Activated CD4-positive, alpha-beta T cell treated with anti-CD3 and anti-CD28 coated beads, Interleukin-2, amount 10 ng/mL, durations not matched to agents 24 days and 14 days (primary cell): Measurements from ENCODE around the gene SENP8. TPM values are rescaled to one million over a fixed set of nuclear protein-coding genes. Genes with fewer than 3 reads are reported as not detected.
A peak's percentile ranks its signal among the peaks of the same experiment; 100 is the strongest.
"Not testable (repeated sequence)": the region's sequence is repeated elsewhere in the genome, so short reads cannot be mapped to it uniquely, and the experiment has no call there.

Experiments used
- DNase-seq: peaks from one replicate; pipeline ENCODE4 v3.0.0; 2022
- H3K27ac Mint-ChIP-seq: one replicate; pipeline ENCODE4 v1.8.0; 2022; ENCODE audit warnings: mild to moderate bottlenecking, mixed read lengths
- H3K27me3 Mint-ChIP-seq: one replicate; pipeline ENCODE4 v1.8.0; 2022; ENCODE audit warnings: mixed read lengths
- H3K36me3 Mint-ChIP-seq: one replicate; pipeline ENCODE4 v1.8.0; 2022; ENCODE audit warnings: low read depth, mild to moderate bottlenecking, mixed read lengths
- H3K4me1 Mint-ChIP-seq: one replicate; pipeline ENCODE4 v1.8.0; 2021; ENCODE audit warnings: mixed read lengths
- H3K4me3 Mint-ChIP-seq: one replicate; pipeline ENCODE4 v1.8.0; 2022; ENCODE audit warnings: mild to moderate bottlenecking, moderate library complexity, mixed read lengths
- H3K9me3 Mint-ChIP-seq: one replicate; pipeline ENCODE4 v1.8.0; 2021; ENCODE audit warnings: mixed read lengths
- intact Hi-C: fragments of 100-400 bp; cut with micrococcal nuclease; formaldehyde crosslinking; loops from one replicate; pipeline ENCODE4 v1.15.1; 2023
- total RNA-seq: library from RNA; stranded (reverse); gene quantifications from 2 replicates; pipeline ENCODE4 v1.2.3, GENCODE V29; 2022

SENP8 gene
- 1.5 and 1.7 TPM in 2 replicates for total RNA-seq

DNA sequence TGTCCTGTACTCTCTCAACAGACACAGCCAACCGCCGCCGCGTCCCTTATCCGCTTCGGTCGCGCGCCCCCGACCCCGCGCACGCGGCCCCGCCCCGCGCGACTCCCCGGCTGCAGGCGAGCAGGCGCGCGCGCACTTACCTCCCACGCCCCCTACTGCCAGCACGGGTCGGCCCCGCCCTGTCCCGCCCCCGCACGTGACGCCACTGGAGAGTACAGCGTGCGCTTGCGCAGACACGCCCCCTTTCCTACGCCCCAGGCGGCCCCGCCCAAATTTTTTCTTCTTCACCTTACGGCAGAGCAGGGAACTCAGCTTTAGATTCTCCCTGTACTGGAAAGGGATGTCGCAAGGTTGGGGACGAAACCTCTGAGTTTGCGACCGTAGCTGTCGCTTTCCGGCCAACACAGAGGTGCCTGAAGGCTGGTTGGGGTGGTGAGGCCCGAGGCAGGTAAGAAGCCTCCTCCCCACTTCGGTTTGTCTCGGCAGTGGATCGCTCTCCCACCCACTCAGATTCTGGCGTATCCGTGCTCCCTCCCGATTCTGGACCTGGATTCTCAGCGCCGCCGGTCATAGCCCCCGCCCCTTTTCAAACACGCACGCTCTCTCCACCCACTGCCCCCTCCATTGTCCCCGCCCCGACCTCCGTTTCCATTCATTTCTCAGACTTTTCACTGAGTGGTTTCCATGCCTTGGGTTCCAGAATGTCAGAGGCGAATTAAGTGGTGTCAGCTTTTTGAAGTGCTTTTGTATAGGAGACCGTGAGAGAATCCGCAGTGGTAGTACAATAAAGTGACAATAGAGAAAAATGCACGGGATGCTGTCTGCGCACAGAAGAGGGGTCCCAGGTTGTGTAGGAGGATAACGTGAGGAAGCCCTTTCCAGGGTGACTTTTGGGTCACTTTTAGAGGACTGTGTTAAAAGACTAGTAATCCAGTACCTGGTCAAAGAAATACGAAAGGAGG, at the start of gene SENP8, which contains the start of gene MYO9A:
Gene SENP8, plus strand, starts transcription at position 387 of the 962 bp plus-strand sequence. CDS start 21,221 bp downstream, outside the sequence.
Gene MYO9A, minus strand, starts transcription at position 134 of the 962 bp plus-strand sequence. CDS start 71,587 bp downstream, outside the sequence.
- Mint-ChIP-seq H3K9me3 (no peaks in the 10 kb centered on the region), H3K27ac (peak within 1 kb of the TSS; percentile 99), H3K27me3 (peaks cover 15% of the 10 kb centered on the region), H3K4me3 (peak within 1 kb of the TSS; percentile 95), H3K4me1 (peaks cover 24% of the 10 kb centered on the region), H3K36me3 (no peaks in the 10 kb centered on the region)
- DNase-seq = peak; percentile 98
- intact Hi-C loops = loop anchor here (1.0 to 10.0 kb wide), 7 partner anchors 38 to 1877 kb away; partner anchors contain the start of genes ADPGK, ARIH1, BBS4 and HIGD2B

DNA sequence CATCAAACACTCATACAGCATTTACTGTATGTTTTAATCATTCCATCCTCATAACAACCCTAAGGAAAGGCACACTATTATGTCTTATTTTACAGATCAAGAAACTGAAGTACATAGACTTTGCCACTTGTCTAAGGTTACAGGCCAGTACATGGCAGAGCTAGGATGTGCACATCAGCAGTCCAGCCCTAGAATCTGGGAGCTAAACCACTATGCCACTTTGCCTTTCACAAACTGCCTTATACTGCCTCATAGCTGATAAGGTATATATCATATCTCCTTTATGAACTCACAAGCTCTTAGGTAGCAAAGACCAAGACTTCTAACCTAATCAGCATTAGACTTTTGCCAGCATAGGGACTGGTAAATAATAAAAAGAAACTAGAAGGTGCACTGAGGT, 49.3 kb upstream of the SENP8 start:
- H3K4me1 Mint-ChIP-seq = no peaks in the 10 kb centered on the region
- H3K36me3 Mint-ChIP-seq = no peaks in the 10 kb centered on the region
- H3K27ac Mint-ChIP-seq = no peak overlapping the region
- no peaks in the 10 kb centered on the region for H3K27me3 Mint-ChIP-seq
- H3K4me3 Mint-ChIP-seq = no peak overlapping the region
- peaks cover 4% of the 10 kb centered on the region for H3K9me3 Mint-ChIP-seq
- DNase-seq = no peak
- intact Hi-C loops = no loop called here

DNA sequence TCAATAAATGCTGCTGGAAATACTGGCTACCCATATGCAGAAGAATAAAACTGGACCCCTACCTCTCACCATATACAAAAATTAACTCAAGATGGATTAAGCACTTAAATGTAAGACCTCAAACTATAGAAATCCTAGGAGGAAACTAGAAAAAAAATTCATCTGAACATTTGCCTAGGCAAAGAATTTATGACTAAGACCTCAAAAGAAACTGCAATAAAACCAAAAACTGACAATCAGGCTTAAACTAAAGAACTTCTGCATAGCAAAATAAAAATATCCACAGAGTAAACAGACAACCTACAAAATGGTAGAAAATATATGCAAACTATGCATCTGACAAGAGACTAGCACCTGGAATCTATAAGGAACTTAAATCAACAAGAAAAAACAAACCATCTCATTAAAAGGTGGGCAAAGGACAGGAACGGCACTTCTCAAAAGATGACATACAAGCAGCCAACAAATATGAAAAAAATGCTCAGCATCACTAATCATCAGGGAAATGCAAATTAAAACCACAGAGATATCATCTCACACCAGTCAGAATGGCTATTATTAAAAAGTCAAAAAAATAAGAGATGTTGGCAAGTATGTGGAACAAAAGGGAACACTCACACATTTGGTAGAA, 47.3 kb upstream of the SENP8 start:
- no peak overlapping the region for H3K27ac Mint-ChIP-seq

DNA sequence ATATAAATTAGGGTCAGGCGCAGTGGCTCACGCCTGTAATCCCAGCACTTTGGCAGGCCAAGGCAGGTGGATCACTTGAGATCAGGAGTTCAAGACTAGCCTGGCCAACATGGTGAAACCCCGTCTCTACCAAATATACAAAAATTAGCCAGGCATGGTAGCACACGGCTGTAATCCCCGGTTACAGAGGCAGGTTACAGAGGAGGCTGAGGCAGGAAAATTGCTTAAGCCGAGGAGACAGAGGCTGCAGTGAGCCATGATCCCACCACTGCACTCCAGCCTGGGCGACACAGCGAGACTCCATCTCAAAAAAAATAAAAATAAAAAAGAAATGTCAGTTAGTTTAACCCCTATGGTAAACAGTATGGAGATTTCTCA, 46.8 kb upstream of the SENP8 start:
- H3K9me3 Mint-ChIP-seq, H3K36me3 Mint-ChIP-seq, DNase-seq, H3K4me1 Mint-ChIP-seq, H3K27me3 Mint-ChIP-seq, H3K4me3 Mint-ChIP-seq, H3K27ac Mint-ChIP-seq, intact Hi-C loops: not testable (repeated sequence)

More for the DNA sequence above, 47.3 kb upstream of the SENP8 start:
- intact Hi-C loops = no loop called here
- Mint-ChIP-seq H3K9me3 (no peaks in the 10 kb centered on the region), H3K27me3 (no peaks in the 10 kb centered on the region), H3K4me1 (no peaks in the 10 kb centered on the region), H3K36me3 (no peaks in the 10 kb centered on the region), H3K4me3 (no peak overlapping the region)
- DNase-seq = no peak

DNA sequence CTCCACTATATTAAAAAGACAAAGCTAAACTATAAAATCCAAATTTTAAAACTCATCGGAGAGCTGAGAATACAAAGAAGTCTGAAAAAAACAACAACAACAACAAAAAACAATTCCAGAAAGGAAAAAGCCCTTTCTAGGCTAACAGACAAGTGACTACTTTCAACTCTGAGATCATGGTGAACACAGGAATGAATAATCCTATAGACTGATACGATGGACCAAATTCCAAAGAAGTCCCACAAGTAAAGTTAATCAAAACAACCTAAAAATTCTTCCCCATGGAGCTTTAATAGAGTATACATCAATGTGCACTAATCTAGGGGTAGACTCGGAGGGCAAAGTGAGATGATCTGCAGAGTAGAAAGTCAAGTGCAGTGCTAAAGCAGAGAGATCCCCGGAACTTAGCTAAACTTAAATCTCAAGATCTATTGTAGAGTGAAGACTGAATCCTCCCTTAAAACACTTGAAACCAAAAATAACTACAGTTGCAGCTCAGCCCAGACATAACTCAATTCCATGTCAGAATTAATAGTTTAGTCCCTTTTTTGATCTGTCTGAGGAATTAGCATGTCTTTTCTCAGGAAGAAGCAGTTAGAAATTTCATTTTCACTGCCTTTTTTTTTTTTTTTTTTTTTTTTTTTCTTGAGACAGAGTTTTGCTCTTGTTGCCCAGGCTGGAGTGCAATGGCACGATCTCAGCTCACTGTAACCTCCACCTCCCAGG, 43.7 kb upstream of the SENP8 start:
- H3K4me3 Mint-ChIP-seq = no peak overlapping the region
- peaks cover 4% of the 10 kb centered on the region for H3K4me1 Mint-ChIP-seq
- no peaks in the 10 kb centered on the region for H3K9me3 Mint-ChIP-seq
- intact Hi-C loops = no loop called here
- H3K27me3 Mint-ChIP-seq = no peaks in the 10 kb centered on the region
- H3K27ac Mint-ChIP-seq = no peak overlapping the region
- H3K36me3 Mint-ChIP-seq = no peaks in the 10 kb centered on the region
- DNase-seq = no peak

DNA sequence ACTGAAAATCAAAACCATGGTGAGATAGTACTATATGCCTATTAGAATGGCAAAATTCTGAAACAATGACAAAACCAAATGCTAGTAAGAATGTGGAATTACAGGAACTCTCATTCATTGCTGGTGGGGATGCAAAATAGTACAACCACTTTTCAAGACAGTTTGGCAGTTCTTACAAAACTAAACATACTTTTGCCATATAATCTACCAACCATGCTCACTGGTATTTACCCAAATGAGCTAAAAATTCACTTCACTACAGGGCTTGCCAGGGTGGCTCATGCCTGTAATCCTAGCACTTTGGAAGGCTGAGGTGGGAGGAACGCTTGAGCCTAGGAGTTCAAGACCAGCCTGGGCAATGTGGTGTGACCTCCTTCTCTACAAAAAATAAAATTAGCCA, 40.3 kb upstream of the SENP8 start:
- H3K4me3 Mint-ChIP-seq = no peak overlapping the region
- no peak for DNase-seq
- no peaks in the 10 kb centered on the region for H3K36me3 Mint-ChIP-seq
- peaks cover 6% of the 10 kb centered on the region for H3K9me3 Mint-ChIP-seq
- H3K4me1 Mint-ChIP-seq = peaks cover 4% of the 10 kb centered on the region
- H3K27ac Mint-ChIP-seq = no peak overlapping the region
- H3K27me3 Mint-ChIP-seq = peaks cover 2% of the 10 kb centered on the region
- intact Hi-C loops = no loop called here

DNA sequence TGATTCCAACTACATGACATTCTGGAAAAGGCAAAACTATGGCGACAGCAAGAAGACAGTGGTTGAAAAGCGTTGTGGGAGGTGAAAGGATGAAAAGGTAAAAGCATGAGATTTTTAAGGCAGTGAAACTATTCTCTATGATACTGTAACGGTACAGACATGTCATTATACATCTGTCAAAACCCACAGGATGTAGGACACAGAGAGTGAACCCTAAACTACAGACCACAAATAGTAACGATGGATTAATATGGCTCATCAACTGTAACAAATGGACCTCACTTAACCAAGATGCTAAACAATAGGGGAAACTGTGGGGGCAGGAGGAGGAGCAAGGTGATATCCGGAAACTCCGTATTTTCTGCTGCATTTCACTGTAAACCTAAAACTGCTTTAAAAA, 39.3 kb upstream of the SENP8 start:
- Mint-ChIP-seq H3K27ac (no peak overlapping the region), H3K27me3 (peaks cover 2% of the 10 kb centered on the region), H3K9me3 (peaks cover 11% of the 10 kb centered on the region), H3K4me3 (no peak overlapping the region), H3K36me3 (no peaks in the 10 kb centered on the region), H3K4me1 (peaks cover 4% of the 10 kb centered on the region)
- DNase-seq = no peak
- intact Hi-C loops = no loop called here

DNA sequence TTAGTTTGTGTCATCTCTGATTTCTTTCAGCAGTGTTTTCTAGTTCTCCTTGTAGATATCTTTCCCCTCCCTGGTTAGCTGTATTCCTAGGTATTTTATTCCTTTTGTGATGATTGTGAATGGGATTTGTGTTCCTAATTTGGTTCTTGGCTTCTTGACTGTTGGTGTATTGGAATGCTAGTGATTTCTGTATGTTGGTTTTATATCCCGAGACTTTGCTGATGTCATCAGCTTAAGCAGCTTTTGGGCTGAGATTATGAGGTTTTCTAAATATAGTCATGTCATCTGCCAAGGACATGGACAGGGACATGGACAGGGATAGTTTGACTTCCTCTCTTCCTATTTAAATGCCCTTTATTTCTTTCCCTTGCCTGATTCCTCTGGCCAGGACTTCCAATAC, 36.0 kb upstream of the SENP8 start:
- H3K27ac Mint-ChIP-seq = no peak overlapping the region
- H3K9me3 Mint-ChIP-seq = peaks cover 11% of the 10 kb centered on the region
- H3K4me3 Mint-ChIP-seq = no peak overlapping the region
- intact Hi-C loops = no loop called here
- H3K4me1 Mint-ChIP-seq = peaks cover 4% of the 10 kb centered on the region
- H3K36me3 Mint-ChIP-seq = no peaks in the 10 kb centered on the region
- no peak for DNase-seq
- peaks cover 2% of the 10 kb centered on the region for H3K27me3 Mint-ChIP-seq

DNA sequence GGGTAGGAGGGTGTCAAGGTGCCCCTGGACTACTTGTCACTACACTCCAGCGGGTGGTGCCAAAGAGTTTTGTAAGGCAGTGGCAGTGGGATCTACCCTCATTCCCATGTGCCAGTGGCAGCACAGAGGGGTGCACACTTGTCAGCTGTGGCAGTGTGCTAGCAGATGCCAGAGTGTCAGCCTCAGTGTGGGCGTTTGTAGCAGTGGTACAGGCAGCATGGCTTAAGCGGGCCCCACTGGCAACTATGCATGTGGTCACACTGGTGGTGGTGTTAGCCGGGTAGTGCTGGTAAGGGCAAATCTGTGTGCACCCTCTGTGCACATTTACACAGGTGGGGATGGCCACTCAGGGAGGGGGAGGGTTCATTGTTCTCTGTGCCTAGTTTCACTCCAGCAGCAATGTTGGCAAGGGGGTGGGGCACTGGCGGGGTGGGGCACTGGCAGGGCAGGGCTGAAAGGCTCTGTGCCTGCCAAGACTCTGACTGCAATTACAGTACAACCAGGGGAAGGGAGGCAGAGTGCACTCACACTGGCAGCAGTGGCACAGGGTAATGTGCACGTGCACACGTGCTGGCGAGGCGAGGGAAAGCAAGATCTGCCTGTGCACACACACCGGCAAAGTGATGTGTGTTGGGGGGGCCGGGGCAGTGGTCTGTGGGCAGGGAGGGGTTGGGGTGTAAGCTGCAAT, 32.0 kb upstream of the SENP8 start:
- intact Hi-C loops = no loop called here
- peaks cover 17% of the 10 kb centered on the region for H3K9me3 Mint-ChIP-seq
- peaks cover 4% of the 10 kb centered on the region for H3K36me3 Mint-ChIP-seq
- DNase-seq = no peak
- no peak overlapping the region for H3K27ac Mint-ChIP-seq
- H3K27me3 Mint-ChIP-seq = peaks cover 2% of the 10 kb centered on the region
- no peak overlapping the region for H3K4me3 Mint-ChIP-seq
- H3K4me1 Mint-ChIP-seq = no peaks in the 10 kb centered on the region

DNA sequence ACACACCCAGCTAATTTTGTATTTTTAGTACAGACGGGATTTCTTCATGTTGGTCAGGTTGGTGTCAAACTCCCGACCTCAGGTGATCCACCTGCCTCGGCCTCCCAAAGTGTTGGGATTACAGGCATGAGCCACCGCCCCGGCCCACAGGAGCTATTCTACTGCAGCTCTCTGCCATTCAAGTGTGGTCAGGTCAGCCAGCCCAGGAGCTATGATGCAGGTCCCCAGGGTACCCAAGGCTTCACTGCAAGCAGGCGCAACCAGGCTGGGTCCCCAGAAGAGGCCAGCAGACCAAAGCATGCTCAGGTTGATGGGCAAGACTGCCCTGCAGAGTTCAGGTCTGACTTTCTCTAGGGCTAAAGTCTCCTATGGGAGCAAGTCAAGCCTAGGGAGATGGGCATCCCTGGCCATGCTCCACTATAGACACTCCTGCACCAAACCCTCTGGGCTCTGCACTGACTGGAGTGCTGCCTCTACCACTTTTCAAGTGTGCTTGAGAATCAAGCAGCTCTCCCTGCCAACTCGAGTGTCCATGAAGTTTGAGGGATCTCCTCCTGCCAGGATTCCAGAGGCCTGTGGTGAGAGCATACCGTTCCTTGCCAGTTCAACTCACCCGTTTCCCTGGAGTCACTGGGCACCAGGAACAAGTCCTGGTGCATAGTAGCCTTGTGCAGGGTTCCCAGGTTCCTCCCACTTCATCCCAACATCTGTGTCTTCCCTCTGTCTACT, 31.1 kb upstream of the SENP8 start:
- H3K27me3 Mint-ChIP-seq = peaks cover 2% of the 10 kb centered on the region
- DNase-seq = no peak
- H3K9me3 Mint-ChIP-seq = peaks cover 16% of the 10 kb centered on the region
- H3K4me3 Mint-ChIP-seq = no peak overlapping the region
- H3K4me1 Mint-ChIP-seq = no peaks in the 10 kb centered on the region
- H3K27ac Mint-ChIP-seq = no peak overlapping the region
- peaks cover 6% of the 10 kb centered on the region for H3K36me3 Mint-ChIP-seq
- intact Hi-C loops = no loop called here

DNA sequence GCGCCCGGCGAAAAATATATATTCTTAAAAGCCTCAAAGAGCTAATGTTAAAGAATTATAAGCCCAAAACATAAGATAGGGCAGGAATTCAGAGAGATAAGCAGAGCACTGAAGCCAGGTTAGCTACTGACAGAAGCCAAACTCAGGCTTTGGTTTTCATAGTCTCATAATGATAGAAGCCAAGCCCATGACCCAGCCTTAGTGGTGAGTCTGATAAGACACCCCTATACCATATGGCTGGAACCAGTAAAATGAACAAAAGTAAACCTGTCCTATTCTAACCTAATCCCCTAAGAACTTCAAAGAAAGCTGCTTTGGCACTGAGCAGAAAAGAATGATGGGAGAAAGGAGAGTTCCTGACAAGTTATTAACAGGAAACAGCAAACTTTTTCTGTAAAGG, 26.2 kb upstream of the SENP8 start:
- H3K9me3 Mint-ChIP-seq = peaks cover 6% of the 10 kb centered on the region
- H3K4me3 Mint-ChIP-seq = no peak overlapping the region
- intact Hi-C loops = no loop called here
- no peak for DNase-seq
- H3K27ac Mint-ChIP-seq = no peak overlapping the region
- no peaks in the 10 kb centered on the region for H3K4me1 Mint-ChIP-seq
- H3K36me3 Mint-ChIP-seq = peaks cover 6% of the 10 kb centered on the region
- no peaks in the 10 kb centered on the region for H3K27me3 Mint-ChIP-seq

DNA sequence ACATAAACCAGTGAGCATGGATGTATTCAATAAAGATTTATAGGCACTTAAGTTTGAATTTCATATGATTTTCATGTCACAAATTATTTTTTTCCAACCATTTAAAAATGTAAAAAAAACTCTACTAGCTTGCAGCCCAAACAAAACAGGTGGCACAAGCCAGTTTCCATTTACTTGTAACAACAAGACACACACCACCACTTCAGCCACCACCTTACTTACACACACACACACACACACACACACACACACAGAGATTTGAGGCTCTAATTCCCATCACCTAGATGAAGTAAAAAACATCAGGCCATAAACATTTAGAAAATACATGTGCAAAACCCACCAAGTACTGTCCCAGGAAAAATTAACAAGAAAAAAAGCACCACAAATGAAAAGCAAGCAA, 25.5 kb upstream of the SENP8 start:
- no peak for DNase-seq
- H3K36me3 Mint-ChIP-seq = peaks cover 3% of the 10 kb centered on the region
- peaks cover 3% of the 10 kb centered on the region for H3K9me3 Mint-ChIP-seq
- no peak overlapping the region for H3K27ac Mint-ChIP-seq
- intact Hi-C loops = no loop called here
- H3K4me1 Mint-ChIP-seq = no peaks in the 10 kb centered on the region
- H3K4me3 Mint-ChIP-seq = no peak overlapping the region
- H3K27me3 Mint-ChIP-seq = no peaks in the 10 kb centered on the region

DNA sequence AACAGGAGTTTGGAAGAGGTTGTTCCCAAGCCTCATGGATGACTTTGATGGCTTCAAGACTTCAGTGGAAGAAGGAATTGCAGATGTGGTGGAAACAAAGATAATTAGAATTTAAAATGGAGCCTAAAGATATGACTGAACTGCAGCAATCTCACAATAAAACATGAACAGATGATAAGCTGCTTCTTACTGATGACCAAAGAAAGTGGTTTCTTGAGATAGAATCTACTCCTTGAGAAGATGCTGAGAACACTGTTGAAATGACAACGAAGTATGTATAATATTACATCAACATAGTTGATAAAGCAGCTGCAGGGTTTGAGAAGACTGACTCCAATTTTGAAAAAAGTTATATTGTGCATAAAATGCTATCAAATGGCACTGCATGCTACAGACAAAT, 21.4 kb upstream of the SENP8 start:
- H3K4me1 Mint-ChIP-seq = no peaks in the 10 kb centered on the region
- H3K9me3 Mint-ChIP-seq = no peaks in the 10 kb centered on the region

More for the DNA sequence above, 21.4 kb upstream of the SENP8 start:
- intact Hi-C loops = no loop called here
- Mint-ChIP-seq H3K36me3 (no peaks in the 10 kb centered on the region), H3K27me3 (no peaks in the 10 kb centered on the region), H3K27ac (no peak overlapping the region), H3K4me3 (no peak overlapping the region)
- no peak for DNase-seq
